Gastroesophageal sphincter (tissue), 4 donors: ENCODE results near the gene RFT1. TPM values are rescaled to one million over a fixed set of nuclear protein-coding genes. Genes with fewer than 3 reads are reported as not detected.

Source experiments
- ATAC-seq: fragments of 150-250 bp; one replicate; pipeline ENCODE4 v1.9.1; 2016; ENCODE audit warnings: mild to moderate bottlenecking, moderate library complexity
- H3K27ac ChIP-seq, 4 donors: fragments of 200-600 bp; sonication (generic) in 3 of 4; 1 replicate in 3 of 4; 2 replicates in 1 of 4; pipeline ENCODE4 v1.5.1; 2016 to 2019
- H3K27me3 ChIP-seq: fragments of 200-600 bp; sonication (generic); one replicate; pipeline ENCODE4 v1.5.1; 2019
- H3K36me3 ChIP-seq, 2 donors: fragments of 200-600 bp; sonication (generic); one replicate each; pipeline ENCODE4 v1.5.1; 2019; ENCODE audit warnings: control low read depth in 1 of 2
- H3K4me1 ChIP-seq, 3 donors: fragments of 200-600 bp; sonication (generic); 1 replicate in 2 of 3; 2 replicates in 1 of 3; pipeline ENCODE4 v1.5.1; 2016 to 2019; ENCODE audit warnings: control low read depth in 2 of 3
- H3K4me3 ChIP-seq, 2 donors: fragments of 200-600 bp; sonication (generic); one replicate each; pipeline ENCODE4 v1.5.1; 2019; ENCODE audit warnings: mild to moderate bottlenecking in 1 of 2, moderate library complexity in 1 of 2
- H3K9me3 ChIP-seq, 3 donors: fragments of 200-600 bp; sonication (generic); one replicate each; pipeline ENCODE4 v1.5.1; 2017 to 2019; ENCODE audit warnings: control low read depth in 2 of 3
- EP300 ChIP-seq: sonication (generic); formaldehyde crosslinking; IDR thresholded peaks from one replicate; pipeline ENCODE4 v1.6.1; 2017; ENCODE audit warnings: antibody characterized with exemption, mild to moderate bottlenecking
- POLR2A ChIP-seq, 2 donors: fragments of 450-650 bp; IDR thresholded peaks; one replicate each; pipeline ENCODE4 v1.6.1; 2017; ENCODE audit warnings: antibody characterized with exemption in 2 of 2, mild to moderate bottlenecking in 2 of 2, moderate library complexity in 1 of 2
- POLR2AphosphoS5 ChIP-seq: sonication (generic); formaldehyde crosslinking; IDR thresholded peaks from one replicate; pipeline ENCODE4 v1.6.1; 2017; ENCODE audit warnings: antibody characterized with exemption
- WGBS, 2 donors: methylation state at CpG; one replicate each; pipeline ENCODE4 v1.1.5; 2018; ENCODE audit warnings: low coverage in 1 of 2; 5-methylcytosine and 5-hydroxymethylcytosine counted together
- total RNA-seq, 4 donors: library from RNA; depleted of rRNA; stranded (reverse); fragments of >200 nt; gene quantifications; one replicate each; pipeline ENCODE4 v1.1.0, GENCODE V29; 2016
- TF ChIP-seq, protein P1 (sequence below), 4 experiments: fragments of 200-600 bp in 2 of 4; fragments of 450-650 bp in 2 of 4; sonication (generic) in 1 of 4; IDR thresholded peaks; one replicate each; pipeline ENCODE4 v1.5.1; 2017 to 2019; ENCODE audit warnings: antibody characterized with exemption in 4 of 4, mild to moderate bottlenecking in 2 of 4, moderate library complexity in 2 of 4

Gene RFT1
- total RNA-seq, 4 donors from 2014 or later, result 6.5 to 7.6 (median 7.2) TPM

GRCh38 chr3:53160061-53160659 lies 29.9 kb upstream of the RFT1 start:
- Histone ChIP-seq H3K4me1 (peaks cover 0 to 58% (median 6%) of the 10 kb centered on the region in 3 donors), H3K27ac (peak overlapping the region in 3 of 4 donors; percentile 85 to 90 (median 87)), H3K27me3 (peaks cover 19% of the 10 kb centered on the region), H3K36me3 (no peaks in the 10 kb centered on the region), H3K4me3 (peak overlapping the region; percentile 38 to 83), H3K9me3 (no peaks in the 10 kb centered on the region)
- WGBS, 2 donors, result 0 to 21% methylated on average over 2 to 3 of the region's 4 CpGs
- ATAC-seq, result no peak
- TF ChIP-seq EP300 (no peak), POLR2A (IDR thresholded peaks at IDR 0.05) (no peak), POLR2AphosphoS5 (no peak)
- TF ChIP-seq, protein P1, sequence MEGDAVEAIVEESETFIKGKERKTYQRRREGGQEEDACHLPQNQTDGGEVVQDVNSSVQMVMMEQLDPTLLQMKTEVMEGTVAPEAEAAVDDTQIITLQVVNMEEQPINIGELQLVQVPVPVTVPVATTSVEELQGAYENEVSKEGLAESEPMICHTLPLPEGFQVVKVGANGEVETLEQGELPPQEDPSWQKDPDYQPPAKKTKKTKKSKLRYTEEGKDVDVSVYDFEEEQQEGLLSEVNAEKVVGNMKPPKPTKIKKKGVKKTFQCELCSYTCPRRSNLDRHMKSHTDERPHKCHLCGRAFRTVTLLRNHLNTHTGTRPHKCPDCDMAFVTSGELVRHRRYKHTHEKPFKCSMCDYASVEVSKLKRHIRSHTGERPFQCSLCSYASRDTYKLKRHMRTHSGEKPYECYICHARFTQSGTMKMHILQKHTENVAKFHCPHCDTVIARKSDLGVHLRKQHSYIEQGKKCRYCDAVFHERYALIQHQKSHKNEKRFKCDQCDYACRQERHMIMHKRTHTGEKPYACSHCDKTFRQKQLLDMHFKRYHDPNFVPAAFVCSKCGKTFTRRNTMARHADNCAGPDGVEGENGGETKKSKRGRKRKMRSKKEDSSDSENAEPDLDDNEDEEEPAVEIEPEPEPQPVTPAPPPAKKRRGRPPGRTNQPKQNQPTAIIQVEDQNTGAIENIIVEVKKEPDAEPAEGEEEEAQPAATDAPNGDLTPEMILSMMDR (IDR thresholded peaks at IDR 0.05), result no peak

DNA sequence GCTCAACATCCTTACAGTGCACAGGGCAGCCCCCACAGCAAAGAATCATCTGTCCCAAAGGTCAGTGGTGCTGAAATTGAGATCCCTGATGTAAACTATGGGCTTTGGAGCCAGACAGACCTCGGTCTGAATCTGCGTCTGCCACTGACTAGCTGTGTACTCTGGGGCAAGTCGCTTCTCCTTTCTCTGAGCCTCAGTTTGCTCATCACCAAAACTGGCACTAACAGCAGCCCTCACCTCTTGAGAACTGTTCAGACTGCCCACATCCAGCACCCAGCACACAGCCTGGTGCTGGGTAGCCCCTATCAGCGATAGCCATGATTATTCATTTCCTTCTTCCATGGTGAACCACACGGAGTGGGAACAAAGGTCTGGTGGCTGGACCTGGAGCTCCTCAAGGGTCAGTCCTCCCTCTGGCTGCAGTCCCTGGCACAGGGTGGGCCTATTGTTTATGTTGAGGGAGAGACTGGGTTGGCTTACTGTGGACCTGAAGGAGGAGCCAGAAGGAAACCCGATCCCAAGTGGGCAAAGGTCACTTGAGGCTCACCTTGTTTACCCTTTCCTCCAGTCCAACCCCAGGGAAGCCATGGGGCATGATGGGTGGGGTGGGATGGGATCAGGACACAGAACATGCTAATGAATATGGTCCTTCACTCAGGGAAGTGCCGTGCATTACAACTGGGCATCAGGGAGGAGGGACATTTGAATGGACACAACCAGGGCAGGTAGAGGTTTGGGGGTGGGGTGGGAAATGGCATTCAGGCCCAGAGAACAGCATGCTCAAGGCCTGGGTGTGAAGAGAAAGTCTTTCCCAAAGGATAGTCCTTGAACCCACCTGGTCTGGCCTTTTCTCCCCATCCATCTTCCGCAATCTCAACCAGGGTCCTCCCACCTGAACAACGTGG lies 29.2 kb upstream of the RFT1 start:
- WGBS, 2 donors, result 60 to 64% methylated on average over 5 to 8 of the region's 9 CpGs
- peak overlapping the region in 2 of 4 donors; percentile 9 to 90 for H3K27ac ChIP-seq
- no peak for ATAC-seq

DNA sequence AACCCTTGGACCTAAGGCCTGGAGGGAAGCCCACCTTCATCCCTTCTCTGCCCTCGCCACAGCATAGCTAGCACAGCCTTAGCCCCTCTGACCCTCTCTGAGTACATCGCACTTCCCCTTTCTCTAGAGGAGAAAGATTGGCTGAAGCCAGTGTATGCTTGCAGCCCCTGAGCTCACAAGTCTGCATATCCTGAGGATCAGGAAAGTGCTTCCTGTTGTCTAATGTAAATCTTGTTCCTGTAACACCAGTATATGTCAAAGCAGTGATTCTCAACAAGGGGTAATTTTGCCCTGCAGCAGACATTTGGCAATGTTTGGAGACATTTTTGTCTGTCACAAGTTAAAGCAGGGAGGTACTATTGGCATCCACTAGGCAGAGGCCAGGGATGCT lies 28.5 kb upstream of the RFT1 start:
- ATAC-seq, result no peak
- no peak for TF ChIP-seq POLR2AphosphoS5
- no peak for TF ChIP-seq POLR2A (IDR thresholded peaks at IDR 0.05)
- TF ChIP-seq, protein P1 (IDR thresholded peaks at IDR 0.05), result no peak
- TF ChIP-seq EP300, result no peak
- WGBS, 2 donors, result 33 to 100% methylated on average over 1 to 2 of the region's 2 CpGs
- no peak overlapping the region for H3K4me3 ChIP-seq
- no peaks in the 10 kb centered on the region for H3K9me3 ChIP-seq
- H3K36me3 ChIP-seq, result no peaks in the 10 kb centered on the region
- peak overlapping the region in 1 of 4 donors; percentile 9 for H3K27ac ChIP-seq
- peaks cover 33% of the 10 kb centered on the region for H3K27me3 ChIP-seq
- H3K4me1 ChIP-seq, result peaks cover 0 to 54% (median 6%) of the 10 kb centered on the region in 3 donors

More for the DNA sequence above, 29.2 kb upstream of the RFT1 start:
- H3K27me3 ChIP-seq, result peaks cover 27% of the 10 kb centered on the region
- no peaks in the 10 kb centered on the region for H3K9me3 ChIP-seq
- H3K4me3 ChIP-seq, result no peak overlapping the region
- TF ChIP-seq POLR2A (IDR thresholded peaks at IDR 0.05), result no peak
- no peak for TF ChIP-seq EP300
- no peak for TF ChIP-seq POLR2AphosphoS5
- TF ChIP-seq, protein P1 (IDR thresholded peaks at IDR 0.05), result no peak
- H3K36me3 ChIP-seq, result no peaks in the 10 kb centered on the region
- H3K4me1 ChIP-seq, result peaks cover 0 to 58% (median 6%) of the 10 kb centered on the region in 3 donors

GRCh38 chr3:53157974-53158580 lies 27.8 kb upstream of the RFT1 start:
- H3K4me1 ChIP-seq, result peaks cover 0 to 47% (median 6%) of the 10 kb centered on the region in 3 donors
- no peak overlapping the region for H3K27ac ChIP-seq
- TF ChIP-seq, protein P1 (IDR thresholded peaks at IDR 0.05), result no peak
- TF ChIP-seq EP300, result no peak
- TF ChIP-seq POLR2A (IDR thresholded peaks at IDR 0.05), result no peak
- no peak for TF ChIP-seq POLR2AphosphoS5
- no peaks in the 10 kb centered on the region for H3K9me3 ChIP-seq
- no peak for ATAC-seq
- H3K4me3 ChIP-seq, result no peak overlapping the region
- H3K36me3 ChIP-seq, result no peaks in the 10 kb centered on the region
- 60% methylated on average over 2 of the region's 3 CpGs; no CpG with 5 or more reads in 1 of the 2 donors for WGBS, 2 donors
- H3K27me3 ChIP-seq, result peaks cover 37% of the 10 kb centered on the region
